HG02759 (cell line): ENCODE results near the gene ENO2.
"Not testable (repeated sequence)": the region's sequence is repeated elsewhere in the genome, so short reads cannot be mapped to it uniquely, and the experiment has no call there.

ENCODE experiments used
- ATAC-seq: cut with Tn5 transposase; IDR thresholded peaks from one replicate; pipeline ENCODE4 v1.9.1; 2021; ENCODE audit warnings: mild to moderate bottlenecking, moderate library complexity; ENCODE audit not compliant: unreplicated experiment

ENO2 gene

GRCh38 chr12:6886206-6886999 is 28.0 kb upstream of the ENO2 start:
- not testable (repeated sequence) for ATAC-seq

GRCh38 chr12:6887460-6887859 is 26.9 kb upstream of the ENO2 start:
- no peak for ATAC-seq

- ATAC-seq = no peak
Observed at GRCh38 chr12:6888360-6888759, 26.0 kb upstream of the ENO2 start.

- ATAC-seq = not testable (repeated sequence)
Observed at GRCh38 chr12:6888794-6889193, 25.6 kb upstream of the ENO2 start.

DNA sequence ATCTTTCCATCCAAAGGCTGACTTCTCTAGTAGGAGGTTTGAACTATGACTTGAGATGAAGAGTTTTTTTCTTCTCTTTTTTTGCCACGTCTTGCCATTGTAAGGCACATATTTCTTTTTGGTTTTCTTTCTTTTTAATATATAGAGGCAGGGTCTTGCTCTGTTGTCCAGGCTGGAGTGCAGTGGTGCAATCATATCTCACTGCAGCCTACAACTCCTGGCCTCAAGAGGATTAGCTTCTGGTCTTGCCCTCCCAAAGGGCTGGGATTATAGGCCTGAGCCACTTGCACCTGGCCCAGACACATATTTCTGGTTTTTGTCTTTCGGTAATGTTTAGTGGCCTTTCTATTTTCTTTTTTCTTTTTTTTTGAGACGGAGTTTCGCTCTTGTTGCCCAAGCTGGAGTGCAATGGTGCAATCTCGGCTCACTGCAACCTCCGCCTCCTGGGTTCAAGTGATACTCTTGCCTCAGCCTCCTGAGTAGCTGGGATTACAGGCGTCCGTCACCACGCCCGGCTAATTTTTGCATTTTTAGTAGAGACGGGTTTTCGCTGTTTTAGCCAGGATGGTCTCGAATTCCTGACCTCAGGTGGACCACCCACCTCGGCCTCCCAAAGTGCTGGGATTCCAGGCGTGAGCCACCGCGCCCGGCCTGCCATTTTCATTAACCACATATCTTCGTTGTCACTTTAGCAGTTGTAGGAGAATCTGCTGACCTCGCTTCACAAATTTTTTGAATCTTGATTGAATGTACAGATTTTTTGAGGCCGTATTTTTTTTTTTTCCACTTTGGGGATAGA is 24.4 kb upstream of the ENO2 start:
- ATAC-seq = not testable (repeated sequence)

DNA sequence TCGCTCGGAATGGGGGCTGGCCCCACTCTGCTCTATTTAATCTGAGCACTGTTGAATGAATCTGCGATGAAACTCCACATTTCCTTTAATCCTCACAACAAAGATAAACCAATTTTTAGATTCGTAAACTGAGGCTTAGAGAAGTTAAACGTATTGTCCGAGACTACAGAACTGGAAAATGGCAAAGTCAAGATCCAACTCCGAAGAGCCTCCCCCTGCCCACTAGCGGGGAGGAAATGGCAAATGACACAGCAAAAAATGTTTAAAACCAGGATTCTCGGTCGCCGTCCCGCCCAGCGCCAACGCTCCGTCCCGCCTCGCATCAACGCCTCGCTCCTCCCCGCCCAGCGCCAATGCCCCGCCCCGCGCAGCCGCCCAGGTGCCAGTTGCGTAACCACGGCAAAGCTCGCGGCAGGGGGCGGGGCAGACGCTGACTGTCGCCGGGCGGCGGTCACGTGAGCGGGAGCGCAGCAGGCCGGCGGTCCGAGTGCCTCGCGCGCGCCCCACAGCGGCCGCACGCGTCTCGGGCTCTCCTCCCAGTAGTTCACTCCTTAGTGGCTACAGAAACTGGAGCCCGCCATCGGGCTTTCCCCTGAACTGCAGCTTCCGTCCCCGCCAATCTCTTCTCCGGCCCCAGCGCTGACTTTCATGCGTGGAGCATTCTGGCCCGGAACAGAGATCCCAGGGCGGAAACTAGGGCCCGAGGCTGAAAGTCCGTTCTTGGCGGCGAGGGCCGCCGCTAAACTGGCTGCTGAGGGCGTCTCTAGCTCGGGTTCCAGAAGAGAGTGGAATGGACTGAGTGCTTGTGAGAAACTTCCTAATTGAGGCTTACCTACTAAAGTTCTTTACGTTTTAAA is 23.4 kb upstream of the ENO2 start:
- peak; percentile 96 for ATAC-seq

- no peak for ATAC-seq
Observed at GRCh38 chr12:6891646-6892001, 22.8 kb upstream of the ENO2 start.

- not testable (repeated sequence) for ATAC-seq
Observed at GRCh38 chr12:6892683-6893082, 21.7 kb upstream of the ENO2 start.

DNA sequence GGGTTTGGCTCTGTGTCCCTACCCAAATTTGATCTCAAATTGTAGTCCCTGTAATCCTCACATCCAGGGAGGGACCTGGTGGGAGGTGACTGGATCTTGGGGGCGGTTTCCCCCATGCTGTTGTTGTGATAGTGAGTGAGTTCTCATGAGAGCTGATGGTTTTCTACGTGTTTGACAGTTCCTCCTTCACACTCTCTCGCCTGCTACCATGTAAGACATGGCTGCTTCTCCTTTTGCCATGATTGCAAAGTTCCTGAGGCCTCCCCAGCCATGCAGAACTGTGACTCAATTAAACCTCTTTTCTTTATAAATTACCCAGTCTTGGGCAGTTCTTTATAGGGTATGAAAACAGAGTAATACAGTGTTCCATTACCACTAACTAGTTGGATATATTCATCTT is 20.1 kb upstream of the ENO2 start:
- no peak for ATAC-seq

DNA sequence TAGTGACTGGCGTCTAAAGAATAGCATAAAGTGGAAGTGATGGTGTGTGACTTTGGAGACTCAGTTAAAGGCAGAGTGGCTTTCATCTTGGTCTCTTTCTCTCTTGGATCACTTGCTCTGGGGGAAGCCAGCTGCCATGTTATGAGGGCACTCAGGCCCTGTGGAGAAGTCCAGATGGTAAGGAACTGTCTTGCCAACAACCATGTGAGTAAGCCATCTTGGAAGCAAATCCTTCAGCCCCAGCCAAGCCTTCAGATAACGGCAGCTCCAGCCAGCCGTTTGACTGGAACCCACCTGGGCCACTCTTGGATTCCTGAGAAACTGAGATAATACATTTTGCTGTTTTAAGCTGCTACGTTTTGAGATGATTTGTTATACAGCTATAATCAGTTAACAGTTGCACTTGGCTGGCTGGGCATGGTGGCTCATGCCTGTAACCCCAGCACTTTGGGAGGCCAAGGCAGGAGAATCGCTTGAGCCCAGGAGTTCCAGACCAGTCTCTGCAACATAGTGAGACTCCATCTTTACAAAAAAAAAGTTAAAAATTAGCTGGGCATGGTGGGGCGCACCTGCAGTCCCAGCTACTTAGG is 17.4 kb upstream of the ENO2 start:
- no peak for ATAC-seq

GRCh38 chr12:6899427-6899826 is 15.0 kb upstream of the ENO2 start:
- ATAC-seq = no peak

DNA sequence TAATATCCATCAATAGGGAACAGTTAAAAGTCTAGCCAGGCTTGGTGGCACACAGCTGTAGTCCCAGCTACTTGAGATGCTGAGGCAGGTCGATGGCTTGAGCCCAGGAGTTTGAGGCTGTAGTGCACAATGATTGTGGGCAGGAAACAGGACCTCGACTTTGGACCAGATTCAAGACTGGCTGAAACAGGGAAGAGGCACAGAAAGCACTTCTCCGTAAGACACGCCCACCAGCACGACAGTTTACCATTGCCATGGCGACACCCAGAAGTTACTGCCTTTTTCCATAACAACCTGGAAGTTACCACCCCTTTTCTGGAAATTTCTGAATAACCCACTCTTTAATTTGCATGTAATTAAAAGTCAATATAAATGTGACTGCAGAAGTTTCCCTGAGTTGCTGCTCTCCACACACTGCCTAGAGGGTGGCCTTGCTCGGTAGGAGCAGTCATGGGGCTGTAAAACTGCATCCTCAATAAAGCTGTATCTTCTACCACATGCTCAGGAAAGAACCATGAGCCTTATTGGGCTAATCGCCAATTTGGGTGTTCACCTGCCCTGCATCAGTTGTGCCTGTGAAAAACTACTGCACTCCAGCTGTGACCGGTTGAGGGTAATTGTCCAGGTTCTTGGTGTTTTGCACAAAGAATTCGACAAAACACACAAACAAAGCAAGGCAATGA is 14.4 kb upstream of the ENO2 start:
- ATAC-seq = no peak

DNA sequence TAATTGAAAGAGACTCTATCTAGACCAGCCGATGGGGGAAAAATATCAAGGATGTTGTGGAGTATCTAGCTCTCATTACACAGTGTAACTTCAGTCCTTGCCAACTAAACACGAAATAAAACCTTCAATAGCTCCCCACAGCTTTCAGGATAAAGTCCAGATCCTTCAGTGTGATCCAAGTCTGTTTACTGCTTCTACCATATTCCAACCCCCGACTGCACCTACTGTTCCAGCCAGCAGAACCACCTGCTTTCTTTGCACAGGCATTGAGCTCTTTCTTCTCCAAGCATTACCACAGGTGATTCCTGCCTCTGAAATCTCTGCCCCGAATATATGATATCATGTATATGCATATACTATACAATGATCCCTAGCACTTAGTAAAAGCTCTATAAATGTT is 11.9 kb upstream of the ENO2 start:
- ATAC-seq = no peak

GRCh38 chr12:6903722-6904121 is 10.7 kb upstream of the ENO2 start:
- no peak for ATAC-seq

DNA sequence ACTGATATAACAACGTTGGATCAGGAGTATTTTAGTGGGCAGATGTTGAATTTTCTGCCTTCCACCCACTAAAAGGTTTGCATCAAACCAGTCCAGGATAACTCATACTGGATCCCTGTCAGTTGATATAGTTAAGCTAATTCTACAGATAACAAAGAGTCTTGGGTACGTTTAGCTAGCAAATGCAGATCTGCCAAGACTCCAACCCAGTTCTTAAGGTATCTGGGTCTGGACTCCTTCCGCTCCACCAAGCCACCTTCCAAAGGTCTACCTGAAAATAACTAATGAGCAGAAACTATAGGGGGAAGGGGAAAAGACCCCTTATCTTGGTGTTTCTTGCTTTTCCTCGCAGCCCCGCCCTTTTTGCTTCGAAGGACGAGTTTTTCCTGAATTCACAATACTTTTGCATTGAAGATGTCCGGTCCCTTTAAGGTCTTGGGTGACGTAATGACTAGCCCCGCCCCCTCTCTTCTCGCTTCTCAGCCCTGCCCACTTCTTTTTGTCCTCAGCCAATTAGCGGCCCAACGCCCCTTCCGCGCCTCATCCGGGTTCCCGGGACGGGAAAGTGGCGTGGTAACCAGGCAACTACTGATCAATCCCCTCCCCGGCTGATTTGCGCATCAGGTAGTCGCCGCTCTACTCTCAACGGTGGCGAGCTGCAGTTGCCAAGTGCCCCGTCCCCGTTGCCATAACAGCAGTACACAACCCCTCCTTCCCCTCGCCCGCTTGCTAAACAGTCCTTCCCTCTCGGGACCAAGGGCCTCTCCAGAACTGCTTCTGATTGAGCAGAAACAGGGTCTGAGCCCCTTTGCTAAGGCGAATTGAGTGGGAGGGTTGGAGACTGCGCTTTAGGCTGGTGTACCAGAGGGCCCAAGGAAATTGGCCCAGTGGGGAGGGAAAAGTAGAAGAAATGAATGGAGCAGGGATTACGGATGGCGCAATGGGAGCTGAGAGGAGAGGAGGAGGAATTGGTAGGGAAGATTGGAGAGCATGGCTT is 9.8 kb upstream of the ENO2 start, which contains the start of gene LRRC23:
LRRC23 (plus strand) TSS at position 543 of the 997 bp plus-strand sequence. CDS start 812 bp downstream, outside the sequence.
- peak; percentile 97 for ATAC-seq

- no peak for ATAC-seq
Observed at GRCh38 chr12:6905414-6906040, 8.9 kb upstream of the ENO2 start.

DNA sequence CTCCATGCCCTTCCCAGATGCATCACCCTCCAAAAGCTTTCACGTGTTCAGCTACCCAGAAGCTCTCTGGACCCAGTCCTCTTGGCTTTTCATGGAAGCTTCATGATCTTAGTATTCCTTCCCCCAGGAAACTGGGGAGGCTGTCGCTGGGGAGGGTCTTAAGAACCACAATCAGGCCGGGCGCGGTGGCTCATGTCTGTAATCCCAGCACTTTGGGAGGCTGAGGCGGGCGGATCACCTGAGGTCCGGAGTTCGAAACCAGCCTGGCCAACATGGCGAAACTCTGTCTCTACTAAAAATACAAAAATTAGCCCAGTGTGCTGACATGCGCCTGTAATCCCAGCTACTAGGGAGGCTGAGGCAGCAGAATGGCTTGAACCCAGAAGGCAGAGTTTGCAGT is 6.2 kb upstream of the ENO2 start:
- ATAC-seq = not testable (repeated sequence)

DNA sequence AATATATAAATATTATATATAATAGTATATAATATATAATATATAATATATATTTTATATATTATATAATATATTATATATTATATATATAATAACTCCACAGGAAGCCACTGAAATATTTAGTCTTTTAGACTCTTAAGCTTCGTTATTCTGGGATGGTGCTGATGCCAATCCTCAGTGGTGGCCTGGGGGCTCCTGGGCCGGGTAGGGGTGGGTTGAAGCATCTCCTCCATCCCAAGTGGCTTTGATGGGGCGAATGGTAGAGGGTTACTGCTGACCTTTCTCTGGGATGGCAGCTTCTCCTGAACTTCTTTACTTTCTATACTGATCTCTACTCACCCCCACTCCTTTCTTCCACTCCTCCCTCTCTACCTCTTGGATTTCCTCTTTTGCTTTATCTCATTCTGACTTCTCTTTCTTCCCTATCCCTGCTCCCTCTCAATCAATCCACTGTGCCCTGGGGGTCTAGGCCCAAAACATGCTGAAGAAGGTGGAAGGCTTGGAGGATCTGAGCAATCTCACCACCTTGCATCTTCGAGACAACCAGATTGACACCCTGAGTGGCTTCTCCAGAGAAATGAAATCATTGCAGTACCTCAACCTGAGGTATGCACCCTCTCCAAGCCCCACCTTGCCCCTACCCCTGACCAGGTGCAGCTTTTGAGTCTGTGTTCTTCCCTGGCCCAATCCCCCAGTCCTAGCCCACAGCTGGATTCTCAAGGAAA is 4.8 kb upstream of the ENO2 start:
- ATAC-seq = no peak
